Hair follicle dermal papilla cell (primary cell): ENCODE results near the gene CHMP2B. TPM values are rescaled to one million over a fixed set of nuclear protein-coding genes. Genes with fewer than 3 reads are reported as not detected.

ENCODE experiments used
- small RNA-seq: library from RNA; depleted of rRNA; stranded (forward); fragments of <200 nt; gene quantifications from one replicate; pipeline ENCODE3, GENCODE V24; 2012
- total RNA-seq: library from RNA; depleted of rRNA; stranded (reverse); fragments of >200 nt; gene quantifications from 2 replicates; pipeline ENCODE4 v1.2.3, GENCODE V29; 2012

Gene CHMP2B
- 31.2 and 31.6 TPM in 2 replicates for total RNA-seq

DNA sequence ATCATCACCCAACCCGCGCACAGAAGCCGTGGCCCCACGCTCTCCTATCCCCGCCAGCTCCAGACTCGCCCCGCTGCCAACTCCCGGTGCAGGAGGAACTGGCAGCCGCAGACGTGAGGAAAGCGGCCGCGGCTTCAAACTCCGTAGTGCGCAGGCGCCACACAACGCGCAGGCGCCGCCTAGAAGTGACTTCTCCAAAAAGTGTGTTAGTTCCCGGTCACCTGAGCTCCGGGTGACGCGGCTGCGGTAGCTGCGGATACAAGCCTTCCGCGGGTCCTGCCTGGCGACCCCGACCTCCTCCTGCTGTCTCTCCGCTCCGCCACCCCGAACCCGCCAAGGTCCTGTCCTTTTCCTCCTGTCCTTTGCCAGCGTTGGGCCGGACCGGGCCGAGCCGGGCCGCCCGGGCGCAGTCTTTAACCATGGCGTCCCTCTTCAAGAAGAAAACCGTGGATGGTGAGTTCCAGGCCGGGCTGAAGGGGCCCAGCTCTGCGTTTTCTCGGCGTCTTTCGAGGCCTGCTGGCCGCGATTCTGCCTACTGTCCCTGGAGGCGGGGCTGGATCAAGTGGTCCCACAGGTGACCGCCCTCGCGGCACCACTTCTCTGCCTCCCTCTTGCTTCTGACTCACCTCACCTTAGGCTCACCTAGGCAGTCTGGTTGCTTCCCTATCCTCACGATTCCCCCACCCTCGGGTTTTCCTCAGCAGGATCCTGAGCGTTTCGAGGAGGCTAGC, at the start of gene CHMP2B:
CHMP2B (plus strand) TSS at position 206 of the 731 bp plus-strand sequence; CDS start at position 420, 214 bp downstream.

GRCh38 chr3:87276484-87276883, 49.4 kb downstream of the CHMP2B start, which contains the start of gene POU1F1:
TSS of gene POU1F1 (minus strand) at chr3:87276584. CDS start at chr3:87276462, 122 bp downstream.

Small RNA genes within 50 kb of the gene (small RNA-seq; reads per million reads assigned to genes)
- not detected for gene MIR4795

Other genes starting within 250 kb of the CHMP2B start
- gene VGLL3, start 236.2 kb upstream of the CHMP2B start, total RNA-seq: 495 and 584 TPM in 2 replicates
- not detected in 2 replicates for gene POU1F1, start 49.3 kb downstream of the CHMP2B start, total RNA-seq